Stimulated activated CD8-positive, alpha-beta memory T cell treated with anti-CD3 and anti-CD28 coated beads, Interleukin-4, amount 100 ng/mL, for 48 hours (primary cell): Measurements from ENCODE around the gene IGSF22.
"Not testable (repeated sequence)": the region's sequence is repeated elsewhere in the genome, so short reads cannot be mapped to it uniquely, and the experiment has no call there.

ENCODE experiments used
- DNase-seq: peaks from one replicate; pipeline ENCODE4 v3.0.0-alpha.2; 2020

Gene IGSF22

GRCh38 chr11:18681949-18682348, 44.0 kb downstream of the IGSF22 start:
- not testable (repeated sequence) for DNase-seq

GRCh38 chr11:18677560-18677959, 48.4 kb downstream of the IGSF22 start:
- DNase-seq = no peak

- DNase-seq = no peak
These were observed 49.2 kb downstream of the IGSF22 start for GRCh38 chr11:18676803-18677202.

- DNase-seq = peak; percentile 35
These were observed 53.8 kb downstream of the IGSF22 start for GRCh38 chr11:18672209-18672608.

GRCh38 chr11:18671246-18671645, 54.7 kb downstream of the IGSF22 start:
- peak; percentile 41 for DNase-seq

GRCh38 chr11:18669711-18670110, 56.3 kb downstream of the IGSF22 start:
- no peak for DNase-seq

GRCh38 chr11:18669219-18669596, 56.8 kb downstream of the IGSF22 start:
- no peak for DNase-seq

- no peak for DNase-seq
These were observed 57.9 kb downstream of the IGSF22 start for GRCh38 chr11:18668131-18668530.

- DNase-seq = not testable (repeated sequence)
These were observed 60.6 kb downstream of the IGSF22 start for GRCh38 chr11:18665353-18665872.

- DNase-seq = no peak
These were observed 68.3 kb downstream of the IGSF22 start for GRCh38 chr11:18657673-18658072.
